HL-60 (cell line): ENCODE results near the gene TPRN.

Source experiments
- GABPA ChIP-seq: IDR thresholded peaks from 2 replicates; pipeline ENCODE4 v1.6.1; 2012; ENCODE audit warnings: low read depth
- POLR2AphosphoS5 ChIP-seq: IDR thresholded peaks from 2 replicates; pipeline ENCODE4 v1.6.1; 2012; ENCODE audit warnings: low read depth
- SPI1 ChIP-seq: IDR thresholded peaks from 2 replicates; pipeline ENCODE4 v1.6.1; 2012; ENCODE audit warnings: low read depth, mild to moderate bottlenecking, borderline replicate concordance
- TF ChIP-seq, protein P1 (sequence below): IDR thresholded peaks from one replicate; pipeline ENCODE4 v1.5.1; 2011; ENCODE audit warnings: low read length, control low read depth, inconsistent platforms; ENCODE audit not compliant: insufficient read depth

DNA sequence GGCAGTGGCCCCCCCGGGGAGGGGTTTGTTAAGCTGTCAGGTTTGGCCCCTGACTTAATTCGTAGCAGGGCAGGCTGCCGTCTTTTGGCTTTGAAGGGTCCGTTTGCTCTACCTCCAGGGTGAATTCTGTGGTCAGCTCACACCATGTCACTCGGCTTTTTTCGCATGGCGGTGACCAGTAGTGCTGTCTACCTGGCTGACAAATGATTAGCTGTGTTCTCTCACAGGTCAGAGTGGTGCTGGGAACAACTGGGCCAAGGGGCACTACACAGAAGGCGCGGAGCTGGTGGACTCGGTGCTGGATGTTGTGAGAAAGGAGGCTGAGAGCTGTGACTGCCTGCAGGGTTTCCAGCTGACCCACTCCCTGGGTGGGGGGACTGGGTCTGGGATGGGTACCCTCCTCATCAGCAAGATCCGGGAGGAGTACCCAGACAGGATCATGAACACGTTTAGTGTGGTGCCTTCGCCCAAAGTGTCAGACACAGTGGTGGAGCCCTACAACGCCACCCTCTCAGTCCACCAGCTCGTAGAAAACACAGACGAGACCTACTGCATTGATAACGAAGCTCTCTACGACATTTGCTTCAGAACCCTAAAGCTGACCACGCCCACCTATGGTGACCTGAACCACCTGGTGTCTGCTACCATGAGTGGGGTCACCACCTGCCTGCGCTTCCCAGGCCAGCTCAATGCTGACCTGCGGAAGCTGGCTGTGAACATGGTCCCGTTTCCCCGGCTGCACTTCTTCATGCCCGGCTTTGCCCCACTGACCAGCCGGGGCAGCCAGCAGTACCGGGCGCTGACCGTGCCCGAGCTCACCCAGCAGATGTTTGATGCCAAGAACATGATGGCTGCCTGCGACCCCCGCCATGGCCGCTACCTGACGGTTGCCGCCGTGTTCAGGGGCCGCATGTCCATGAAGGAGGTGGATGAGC is 42.0 kb upstream of the TPRN start:
- TF ChIP-seq, protein P1, sequence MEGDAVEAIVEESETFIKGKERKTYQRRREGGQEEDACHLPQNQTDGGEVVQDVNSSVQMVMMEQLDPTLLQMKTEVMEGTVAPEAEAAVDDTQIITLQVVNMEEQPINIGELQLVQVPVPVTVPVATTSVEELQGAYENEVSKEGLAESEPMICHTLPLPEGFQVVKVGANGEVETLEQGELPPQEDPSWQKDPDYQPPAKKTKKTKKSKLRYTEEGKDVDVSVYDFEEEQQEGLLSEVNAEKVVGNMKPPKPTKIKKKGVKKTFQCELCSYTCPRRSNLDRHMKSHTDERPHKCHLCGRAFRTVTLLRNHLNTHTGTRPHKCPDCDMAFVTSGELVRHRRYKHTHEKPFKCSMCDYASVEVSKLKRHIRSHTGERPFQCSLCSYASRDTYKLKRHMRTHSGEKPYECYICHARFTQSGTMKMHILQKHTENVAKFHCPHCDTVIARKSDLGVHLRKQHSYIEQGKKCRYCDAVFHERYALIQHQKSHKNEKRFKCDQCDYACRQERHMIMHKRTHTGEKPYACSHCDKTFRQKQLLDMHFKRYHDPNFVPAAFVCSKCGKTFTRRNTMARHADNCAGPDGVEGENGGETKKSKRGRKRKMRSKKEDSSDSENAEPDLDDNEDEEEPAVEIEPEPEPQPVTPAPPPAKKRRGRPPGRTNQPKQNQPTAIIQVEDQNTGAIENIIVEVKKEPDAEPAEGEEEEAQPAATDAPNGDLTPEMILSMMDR, result no peak
- TF ChIP-seq POLR2AphosphoS5 (no peak; the same call in 1 of the 2 replicates), GABPA (no peak), SPI1 (no peak)
